GM20000 (cell line): Measurements from ENCODE around the gene PLET1.

Experiments used
- DNase-seq: peaks from one replicate; pipeline ENCODE4 v3.0.0; 2012; ENCODE audit warnings: low spot score
- CTCF ChIP-seq: IDR thresholded peaks from 2 replicates; pipeline ENCODE4 v1.5.1; 2012; ENCODE audit warnings: mild to moderate bottlenecking, control low read depth; ENCODE audit errors: extremely low read depth, missing control alignments

PLET1 gene

GRCh38 chr11:112281726-112282125 lies 21.1 kb upstream of the PLET1 start:
- TF ChIP-seq CTCF, result no peak
- no peak for DNase-seq

- peak; percentile 82 for DNase-seq
- peak; percentile 67 for TF ChIP-seq CTCF
Observed at GRCh38 chr11:112280268-112281126, 19.8 kb upstream of the PLET1 start.

- DNase-seq, result peak; percentile 75
Observed at GRCh38 chr11:112279901-112280267, 19.2 kb upstream of the PLET1 start.

GRCh38 chr11:112278803-112279202 lies 18.1 kb upstream of the PLET1 start:
- DNase-seq, result no peak
- no peak for TF ChIP-seq CTCF

More at GRCh38 chr11:112279901-112280267, 19.2 kb upstream of the PLET1 start:
- TF ChIP-seq CTCF, result peak; percentile 44

GRCh38 chr11:112277941-112278340 lies 17.3 kb upstream of the PLET1 start:
- TF ChIP-seq CTCF, result no peak
- DNase-seq, result no peak

- DNase-seq, result no peak
- no peak for TF ChIP-seq CTCF
Observed at GRCh38 chr11:112277029-112277428, 16.4 kb upstream of the PLET1 start.

- no peak for TF ChIP-seq CTCF
- DNase-seq, result no peak
Observed at GRCh38 chr11:112274007-112274783, 13.5 kb upstream of the PLET1 start.
